Measurements from ENCODE around the gene PRR5L.

The PRR5L gene

GRCh38 chr11:36265793-36266628, 30.1 kb upstream of the PRR5L start:
- DNase-seq (ENCODE audit: low read depth): peak; percentile 19

GRCh38 chr11:36266767-36267166, 29.3 kb upstream of the PRR5L start:
- TF ChIP-seq CTCF (IDR thresholded peaks at IDR 0.05; ENCODE audit: low read depth, low read length, missing control alignments): no peak
- in situ Hi-C loops (cut with HindIII; ENCODE audit: low sequenced_read_pairs): loop anchor here (25.0 kb wide), 1 partner anchor 104 kb away; no protein-coding TSS in a partner anchor
- no peak overlapping the region for H3K4me3 ChIP-seq (ENCODE audit: low read depth, low read length)
- DNase-seq (ENCODE audit: low read depth): no peak

More at GRCh38 chr11:36265793-36266628, 30.1 kb upstream of the PRR5L start:
- H3K4me3 ChIP-seq (ENCODE audit: low read depth, low read length): no peak overlapping the region
- in situ Hi-C loops (cut with HindIII; ENCODE audit: low sequenced_read_pairs): loop anchor here (25.0 kb wide), 1 partner anchor 104 kb away; no protein-coding TSS in a partner anchor
- TF ChIP-seq CTCF (IDR thresholded peaks at IDR 0.05; ENCODE audit: low read depth, low read length, missing control alignments): peak; percentile 87

GRCh38 chr11:36268337-36268985, 27.6 kb upstream of the PRR5L start:
- H3K4me3 ChIP-seq (ENCODE audit: low read depth, low read length): no peak overlapping the region
- no peak for DNase-seq (ENCODE audit: low read depth)
- in situ Hi-C loops (cut with HindIII; ENCODE audit: low sequenced_read_pairs): loop anchor here (25.0 kb wide), 1 partner anchor 106 kb away; no protein-coding TSS in a partner anchor
- TF ChIP-seq CTCF (IDR thresholded peaks at IDR 0.05; ENCODE audit: low read depth, low read length, missing control alignments): no peak

GRCh38 chr11:36270701-36271100, 25.4 kb upstream of the PRR5L start:
- no peak for TF ChIP-seq CTCF (IDR thresholded peaks at IDR 0.05; ENCODE audit: low read depth, low read length, missing control alignments)
- no peak for DNase-seq (ENCODE audit: low read depth)
- in situ Hi-C loops (cut with HindIII; ENCODE audit: low sequenced_read_pairs): loop anchor here (25.0 kb wide), 1 partner anchor 108 kb away; no protein-coding TSS in a partner anchor
- H3K4me3 ChIP-seq (ENCODE audit: low read depth, low read length): no peak overlapping the region

GRCh38 chr11:36271794-36272407, 24.2 kb upstream of the PRR5L start:
- peak; percentile 14 for TF ChIP-seq CTCF (IDR thresholded peaks at IDR 0.05; ENCODE audit: low read depth, low read length, missing control alignments)
- no peak for DNase-seq (ENCODE audit: low read depth)
- H3K4me3 ChIP-seq (ENCODE audit: low read depth, low read length): no peak overlapping the region
- in situ Hi-C loops (cut with HindIII; ENCODE audit: low sequenced_read_pairs): loop anchor here (25.0 kb wide), 1 partner anchor 110 kb away; no protein-coding TSS in a partner anchor

- in situ Hi-C loops (cut with HindIII; ENCODE audit: low sequenced_read_pairs): loop anchor here (25.0 kb wide), 1 partner anchor 111 kb away; no protein-coding TSS in a partner anchor
- no peak for TF ChIP-seq CTCF (IDR thresholded peaks at IDR 0.05; ENCODE audit: low read depth, low read length, missing control alignments)
- no peak overlapping the region for H3K4me3 ChIP-seq (ENCODE audit: low read depth, low read length)
- no peak for DNase-seq (ENCODE audit: low read depth)
These were observed 23.0 kb upstream of the PRR5L start for GRCh38 chr11:36273110-36273509.
